Urothelium cell line (cell line): ENCODE data around the gene ANO6.
A peak's percentile ranks its signal among the peaks of the same experiment; 100 is the strongest.

ENCODE experiments used
- DNase-seq: peaks from one replicate; pipeline ENCODE4 v3.0.0; 2011; ENCODE audit warnings: low spot score, mixed read lengths
- FAIRE-seq: peaks from 2 replicates; lab custom pipeline; 2011; peaks lifted over from hg19 to GRCh38; lab: Jason Lieb, UNC

ANO6 gene

DNA sequence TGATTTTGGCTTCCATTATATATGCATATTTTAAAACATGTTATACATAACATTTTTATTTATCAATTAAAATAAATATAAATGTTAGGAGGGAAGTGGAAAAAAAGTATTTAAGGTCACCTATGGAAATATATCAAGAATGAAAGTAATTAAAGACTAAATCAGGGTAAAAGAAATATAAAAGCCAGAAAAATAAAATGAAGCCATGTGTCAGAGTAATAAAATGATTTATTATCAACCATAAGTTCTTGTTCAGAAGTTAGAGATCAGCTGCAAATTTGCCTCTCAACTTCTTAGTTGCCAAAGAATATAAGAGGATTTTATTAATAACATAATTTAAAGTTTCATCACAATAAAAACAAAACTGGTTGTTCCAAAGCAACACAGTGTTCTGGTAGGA, 121.9 kb downstream of the ANO6 start:
- FAIRE-seq (no peak), DNase-seq (no peak)

DNA sequence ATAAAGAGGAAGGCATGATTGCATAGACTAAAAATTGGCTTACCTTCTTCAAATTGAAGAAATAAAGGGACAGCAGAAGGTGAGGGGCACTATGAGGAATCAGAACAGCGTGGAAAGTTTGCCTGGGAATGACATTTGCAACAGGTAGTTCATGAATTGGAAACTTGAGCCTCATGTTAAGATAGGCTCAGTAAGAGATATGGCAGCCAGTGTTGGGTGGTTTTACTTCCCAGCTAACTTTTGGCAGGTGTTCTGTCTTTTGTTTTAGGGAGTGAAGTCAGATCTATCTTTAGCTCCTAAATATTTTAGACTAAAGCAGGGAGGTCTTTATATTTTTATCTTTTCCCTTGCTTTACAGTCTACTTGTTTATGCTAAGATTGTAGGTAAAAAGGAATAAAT, 122.4 kb downstream of the ANO6 start:
- FAIRE-seq, result no peak
- no peak for DNase-seq

DNA sequence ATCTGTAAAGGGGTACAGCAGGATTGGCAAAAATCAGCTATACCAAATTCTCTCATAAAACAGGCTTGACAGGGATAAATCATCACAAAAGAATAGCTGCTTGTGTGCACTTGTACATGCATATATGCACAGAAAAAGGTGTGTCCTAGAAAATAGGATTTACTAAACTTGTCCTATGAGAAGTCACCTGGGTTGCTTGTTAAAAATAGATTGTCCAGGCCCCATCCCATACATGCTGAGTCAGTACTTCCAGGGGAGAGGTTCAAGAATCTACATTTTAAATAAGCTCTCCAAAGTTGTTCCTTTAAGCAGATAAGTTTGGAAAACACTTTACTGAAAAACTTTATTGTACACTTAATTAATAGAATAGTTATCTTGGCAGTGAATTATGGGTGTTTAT, 123.1 kb downstream of the ANO6 start:
- FAIRE-seq (no peak), DNase-seq (no peak)

DNA sequence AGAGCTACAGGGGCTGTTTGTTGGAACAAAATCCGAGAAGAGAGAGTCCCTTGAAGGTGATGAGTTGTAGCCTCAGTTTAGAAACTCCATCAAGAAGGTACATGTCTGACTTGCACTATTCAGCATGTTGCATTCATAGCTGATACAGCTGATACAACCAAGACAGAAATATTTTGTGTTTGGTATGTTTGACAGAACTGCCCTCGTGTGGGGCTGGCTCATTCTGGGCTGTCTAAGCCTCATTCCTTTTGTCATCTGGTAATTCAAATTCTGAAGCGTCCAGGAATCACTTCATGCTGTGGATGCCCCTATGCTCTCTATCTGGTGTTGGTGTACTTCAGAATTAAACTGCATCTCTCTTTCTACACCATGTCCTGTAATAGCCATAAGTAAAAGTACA, 126.3 kb downstream of the ANO6 start:
- FAIRE-seq, result no peak
- no peak for DNase-seq

DNA sequence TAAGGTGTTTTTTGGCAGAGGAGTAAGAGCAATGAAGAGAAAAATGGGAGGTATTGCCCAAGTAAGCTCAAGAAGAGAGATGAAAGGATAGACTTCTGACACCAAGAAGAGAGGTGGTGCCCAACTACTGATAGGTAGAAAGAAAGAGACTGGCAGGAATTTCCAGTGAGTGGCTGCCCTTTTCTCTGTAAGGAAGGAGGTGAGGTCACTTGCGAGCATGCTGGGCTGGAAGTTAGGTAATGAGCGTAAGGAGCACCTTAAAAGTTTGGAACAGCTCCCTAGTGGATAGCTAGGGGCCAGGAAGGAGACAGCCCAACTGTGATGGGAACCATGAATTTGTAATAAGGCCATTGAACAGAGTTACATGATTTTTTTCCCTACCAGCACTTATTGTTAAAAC, 127.0 kb downstream of the ANO6 start:
- no peak for FAIRE-seq
- DNase-seq, result no peak

DNA sequence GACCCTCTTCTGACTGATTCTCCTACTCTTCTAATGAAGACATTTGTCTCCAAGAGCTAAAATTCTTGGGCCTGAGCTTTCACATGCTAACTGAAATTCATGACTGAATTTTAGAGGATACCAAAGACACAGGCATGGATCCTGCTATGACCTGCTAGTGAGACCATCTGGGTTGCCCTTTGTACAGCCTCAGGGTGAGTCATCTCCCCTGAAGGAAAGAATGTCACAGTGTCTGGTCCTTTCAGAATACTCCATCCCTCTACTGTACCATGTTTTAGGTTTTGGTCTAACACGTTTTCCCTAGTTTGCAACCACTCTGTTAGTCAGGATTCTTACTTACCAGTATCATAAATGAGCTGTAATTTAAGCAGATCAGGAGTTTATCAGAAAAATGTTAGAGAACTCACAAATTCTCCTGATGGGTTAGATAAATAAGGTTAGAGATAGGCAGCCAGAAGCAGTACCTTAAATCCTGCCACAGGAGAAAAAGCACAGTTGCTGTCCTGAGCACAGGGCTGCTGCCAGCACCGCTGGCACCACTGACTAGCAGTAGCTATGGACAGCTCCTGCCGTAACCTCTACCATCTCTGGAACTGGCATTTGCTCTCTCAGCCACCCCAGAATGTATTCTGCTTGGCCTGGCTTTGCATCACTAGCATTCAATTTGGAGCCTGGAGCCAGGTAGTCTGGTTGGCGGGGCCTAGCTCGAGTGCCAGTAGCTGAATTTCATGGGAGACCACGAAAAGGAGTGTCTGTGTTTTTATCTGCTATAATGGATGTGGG, 127.6 kb downstream of the ANO6 start:
- DNase-seq, result peak; percentile 38
- no peak for FAIRE-seq

DNA sequence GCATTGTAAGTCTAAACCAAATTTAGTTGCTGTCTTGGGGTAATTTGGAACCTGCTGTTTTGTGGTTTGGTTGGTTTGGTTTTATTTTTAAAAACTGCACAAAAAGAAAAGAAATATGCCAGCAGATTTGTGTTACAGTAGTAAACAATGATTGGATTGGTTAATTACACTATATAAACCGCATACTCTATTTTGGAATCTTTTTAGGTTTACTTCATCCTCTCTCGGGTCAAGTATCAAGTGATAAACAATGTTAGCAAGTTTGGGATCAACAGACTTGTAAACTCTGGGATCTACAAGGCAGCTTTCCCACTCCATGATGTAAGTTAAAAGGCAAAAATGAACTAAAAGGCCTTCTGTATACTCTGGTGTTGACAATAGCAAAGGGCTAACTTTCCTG, 132.4 kb downstream of the ANO6 start:
- DNase-seq, result no peak
- no peak for FAIRE-seq

DNA sequence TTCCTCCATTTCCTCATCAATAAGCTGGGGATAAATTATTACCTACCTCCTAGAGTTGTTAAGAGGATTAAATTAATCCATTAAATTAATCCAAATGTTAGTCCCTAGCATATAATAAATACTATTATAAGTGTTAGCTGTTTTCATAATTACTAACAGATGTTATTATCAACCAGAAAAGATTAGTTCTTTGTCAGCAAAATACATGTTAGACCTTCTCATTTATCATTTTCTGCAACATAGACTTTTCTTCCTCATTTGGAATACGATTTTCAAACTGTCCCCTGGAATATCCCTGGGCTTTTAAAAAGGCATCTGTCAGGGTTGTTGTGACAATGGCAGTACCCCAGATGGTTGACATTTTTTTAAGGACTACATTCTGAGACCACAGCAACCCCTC, 133.1 kb downstream of the ANO6 start:
- FAIRE-seq, result no peak
- no peak for DNase-seq

DNA sequence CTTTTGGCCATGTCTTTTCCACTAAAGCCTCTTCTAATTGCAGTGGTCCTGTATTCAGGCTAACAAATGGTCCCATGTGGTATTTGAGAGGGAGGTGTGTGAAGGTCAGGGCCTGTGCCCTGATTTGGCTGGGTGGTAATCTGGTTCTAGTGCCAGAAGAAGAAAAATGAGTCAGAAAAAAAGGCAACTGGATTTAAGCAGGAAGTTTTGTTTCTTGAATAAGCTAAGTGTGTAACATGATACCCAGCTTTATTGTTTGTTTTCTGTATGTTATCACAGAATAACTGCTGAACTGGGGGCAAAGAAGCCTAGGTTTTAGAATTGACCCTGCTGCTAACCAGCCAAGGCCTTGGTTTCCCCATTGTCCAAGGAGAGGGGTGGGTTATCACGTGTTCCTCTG, 134.0 kb downstream of the ANO6 start:
- no peak for DNase-seq
- FAIRE-seq, result no peak

DNA sequence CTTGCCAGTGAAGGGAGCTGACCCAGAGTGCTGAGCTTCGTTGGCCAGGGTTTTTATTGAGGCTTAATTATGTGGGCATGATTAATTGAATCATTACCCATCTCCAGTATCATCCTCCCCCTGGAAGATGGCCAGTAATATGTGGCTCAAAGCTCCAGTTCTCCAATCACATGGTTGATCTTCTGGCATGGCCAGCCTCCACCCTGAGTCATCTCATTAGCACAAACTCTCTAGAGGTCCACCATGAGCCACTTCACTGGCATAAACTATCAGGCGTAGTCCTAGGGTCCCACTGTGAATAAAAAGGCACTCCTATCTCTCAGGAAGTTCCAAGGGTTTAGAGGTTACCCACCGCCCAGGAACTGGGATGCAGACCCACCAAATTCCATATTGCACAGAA, 135.0 kb downstream of the ANO6 start:
- no peak for DNase-seq
- no peak for FAIRE-seq

DNA sequence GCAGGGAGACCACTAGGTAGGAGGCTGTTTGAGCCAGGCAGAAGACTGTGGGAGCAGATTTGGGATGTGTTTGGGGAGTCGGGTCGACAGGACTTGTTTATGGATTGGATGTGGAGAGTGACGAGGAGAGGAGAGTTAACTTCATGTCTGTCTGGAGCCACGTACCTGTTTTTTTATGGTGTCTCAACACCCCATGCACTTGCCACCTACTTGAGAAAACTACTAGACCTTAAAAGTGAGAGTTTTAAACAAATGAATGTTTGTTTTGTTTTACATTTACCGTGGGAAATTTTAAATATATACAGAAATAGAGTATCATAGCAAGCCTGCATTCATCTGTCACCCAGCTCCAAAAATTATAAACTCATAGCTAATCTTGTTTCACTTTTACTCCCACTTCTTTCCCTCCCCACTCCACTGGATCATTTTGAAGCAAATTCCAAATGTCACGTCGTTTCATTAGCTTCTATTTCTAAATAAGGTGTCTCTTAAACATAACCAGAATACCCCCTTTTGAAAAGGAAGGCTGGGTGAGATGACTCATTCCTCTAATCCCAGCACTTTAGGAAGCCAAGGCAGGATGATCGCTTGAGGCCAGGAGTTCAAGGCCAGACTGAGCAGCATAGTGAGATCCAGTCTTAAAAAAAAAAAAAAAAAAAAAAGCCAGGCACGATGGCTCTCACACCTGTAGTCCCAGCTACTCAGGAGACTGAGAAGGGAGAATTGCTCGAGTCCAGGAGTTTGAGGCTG, 136.2 kb downstream of the ANO6 start:
- FAIRE-seq, result no peak
- DNase-seq, result no peak

DNA sequence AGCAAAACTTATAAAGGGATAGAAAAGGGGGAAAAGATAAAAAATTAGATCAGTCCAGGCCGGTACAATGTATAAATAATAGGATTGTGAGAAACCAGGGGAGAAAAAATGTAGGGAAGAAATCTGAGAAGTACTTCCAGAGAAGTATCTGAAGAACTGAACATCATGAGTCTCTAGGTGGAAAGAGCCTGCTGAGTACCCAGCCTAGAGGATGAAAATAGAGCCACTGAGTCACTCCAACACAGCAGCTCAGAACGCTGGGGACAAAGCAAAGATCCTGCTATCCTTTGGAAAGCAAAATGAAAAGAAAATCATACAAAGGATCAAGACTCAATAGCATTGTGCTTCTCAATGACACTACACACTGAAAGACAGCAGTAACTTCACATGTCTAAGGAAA, 138.0 kb downstream of the ANO6 start:
- FAIRE-seq (no peak), DNase-seq (no peak)

DNA sequence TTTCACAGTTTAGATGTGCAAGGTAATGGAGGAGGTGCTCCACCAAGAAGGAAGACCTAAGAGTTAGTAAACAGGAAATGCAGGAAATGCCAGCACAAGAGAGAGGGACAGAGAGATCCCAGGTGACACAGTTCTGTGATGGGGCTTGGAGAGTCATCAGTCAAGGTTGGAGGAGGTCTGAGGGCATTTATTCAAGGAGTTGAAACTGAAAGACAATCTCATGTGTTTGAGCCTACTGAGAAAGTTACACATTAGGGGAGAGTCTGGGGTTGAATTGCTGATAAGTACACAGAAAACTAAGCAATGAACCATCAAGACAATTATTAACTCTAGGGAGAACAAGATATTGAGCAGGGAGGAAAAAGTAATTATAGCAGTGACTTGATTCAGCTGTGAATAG, 138.5 kb downstream of the ANO6 start:
- no peak for DNase-seq
- no peak for FAIRE-seq

DNA sequence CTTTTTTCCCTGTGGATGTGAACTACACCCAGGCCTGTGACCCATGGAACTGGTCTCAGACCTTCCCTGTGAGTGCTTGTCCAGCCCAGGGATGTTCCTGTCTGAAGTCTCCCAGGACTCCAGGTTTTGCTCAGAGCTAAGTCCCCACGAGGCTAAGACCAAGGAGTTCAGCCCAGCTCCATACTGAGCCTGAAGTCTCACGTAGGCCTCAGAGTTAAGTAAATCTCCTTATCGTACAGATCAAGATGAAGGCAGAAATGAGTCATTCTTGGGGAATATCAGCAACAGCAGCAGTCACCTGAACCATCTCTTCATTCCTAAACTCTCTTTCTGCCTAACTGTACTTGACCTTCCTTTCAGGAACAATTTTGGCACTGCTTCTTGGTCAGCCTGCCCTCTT, 139.8 kb downstream of the ANO6 start:
- FAIRE-seq (no peak), DNase-seq (no peak)

DNA sequence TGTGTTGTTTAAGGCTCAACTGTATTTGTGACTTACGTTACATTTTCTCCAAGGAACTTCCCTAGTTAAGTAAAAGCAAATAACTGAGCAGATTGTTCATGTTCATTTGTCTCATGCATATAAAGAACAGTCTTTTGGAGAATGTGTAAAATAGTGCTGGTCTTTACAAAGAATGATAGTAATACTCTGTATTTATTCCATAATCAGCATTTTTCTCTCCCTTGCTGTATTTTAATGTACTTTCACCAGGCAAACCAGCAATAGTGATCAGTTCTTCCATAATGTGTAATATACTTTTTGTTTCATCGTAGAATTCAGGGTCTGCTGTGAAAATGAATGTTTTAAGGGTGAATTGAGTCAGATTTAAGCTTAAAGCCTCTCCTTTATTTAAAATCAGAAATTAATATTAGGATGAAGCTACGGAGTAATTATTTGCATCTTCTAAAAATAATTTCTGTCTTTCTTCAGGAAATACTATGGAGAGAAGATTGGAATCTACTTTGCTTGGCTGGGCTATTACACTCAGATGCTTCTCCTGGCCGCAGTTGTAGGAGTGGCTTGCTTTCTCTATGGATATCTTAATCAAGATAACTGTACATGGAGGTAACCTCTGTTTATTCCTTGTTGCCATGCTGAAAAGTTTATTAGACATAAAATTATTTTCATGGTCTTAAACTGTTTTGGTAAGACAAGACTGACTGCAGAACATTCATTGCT, 141.1 kb downstream of the ANO6 start:
- no peak for FAIRE-seq
- no peak for DNase-seq

DNA sequence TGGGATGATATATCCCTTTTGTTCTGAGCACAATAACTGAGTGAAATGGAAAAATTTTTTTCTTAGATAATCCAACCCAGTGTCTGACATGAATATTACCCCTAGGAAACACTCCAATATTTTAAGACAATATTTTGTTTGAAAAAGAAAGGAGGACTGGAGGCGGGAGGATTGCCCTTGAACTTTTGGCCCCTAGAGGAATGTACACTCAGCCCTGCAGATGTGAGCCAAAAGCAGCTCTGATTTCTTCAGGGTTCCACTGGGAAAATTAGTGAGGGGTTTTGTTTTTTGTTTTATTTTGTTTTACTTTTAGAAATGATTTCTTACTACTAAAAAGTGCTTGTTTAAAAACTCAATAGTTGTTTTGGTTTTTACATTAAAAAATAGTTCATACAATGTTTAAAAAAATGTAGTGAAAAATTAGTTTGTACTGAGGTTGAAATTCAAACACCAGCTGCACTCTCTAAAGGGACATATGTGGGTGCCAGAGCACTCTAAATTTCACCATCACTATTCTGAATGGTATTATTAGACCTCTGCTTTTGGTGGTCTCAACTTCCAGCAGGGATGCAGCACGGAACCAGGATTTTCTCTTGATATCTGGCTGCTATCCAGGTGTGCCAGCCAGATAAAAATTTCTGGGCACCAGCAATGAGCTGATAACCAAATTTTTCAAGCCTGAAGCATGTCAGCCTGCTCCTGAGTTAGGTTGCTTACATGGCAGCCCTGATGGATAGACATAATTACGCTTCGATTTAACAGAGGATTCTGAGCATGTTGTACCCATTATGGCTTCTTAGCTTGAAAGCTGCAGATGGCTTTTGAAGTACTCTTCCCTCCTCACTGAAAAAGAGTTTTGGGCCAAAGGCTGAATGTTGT, 141.9 kb downstream of the ANO6 start:
- no peak for FAIRE-seq
- no peak for DNase-seq

DNA sequence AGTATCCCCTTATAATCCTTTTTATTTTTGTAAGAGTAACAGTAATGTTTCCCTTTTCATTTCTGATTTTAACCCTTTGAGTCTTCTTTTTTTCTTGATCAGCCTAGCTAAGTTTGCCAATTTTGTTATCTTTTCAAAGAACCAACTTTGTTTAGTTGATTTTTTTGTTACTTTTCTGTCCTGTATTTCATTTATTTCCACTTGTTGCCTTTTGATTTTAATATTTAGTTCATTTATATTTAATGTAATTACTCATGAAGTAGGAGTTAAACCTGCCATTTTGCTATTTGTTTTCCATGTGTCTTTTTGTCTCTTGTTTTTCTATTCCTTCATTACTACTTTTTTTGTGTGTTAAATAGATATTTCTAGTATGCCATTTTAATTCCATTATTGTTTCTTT, 146.4 kb downstream of the ANO6 start:
- no peak for FAIRE-seq
- no peak for DNase-seq

DNA sequence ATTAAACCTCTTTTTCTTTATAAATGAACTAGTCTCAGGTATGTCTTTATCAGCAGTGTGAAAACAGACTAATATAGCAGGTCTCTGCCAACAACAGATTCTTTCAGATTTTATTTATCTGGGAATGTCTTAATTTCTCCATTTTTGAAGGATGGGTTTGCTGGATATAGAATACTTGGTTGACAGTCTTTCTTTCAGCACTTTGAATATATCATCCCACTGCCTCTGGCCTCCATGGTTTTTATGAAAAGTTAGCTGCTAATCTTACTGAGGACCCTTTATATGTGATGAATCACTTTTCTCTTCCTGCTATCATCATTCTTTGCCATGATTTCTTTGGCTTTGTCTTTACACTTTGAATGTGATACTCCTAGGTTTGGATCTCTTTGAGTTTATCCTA, 148.0 kb downstream of the ANO6 start:
- no peak for FAIRE-seq
- DNase-seq, result no peak

DNA sequence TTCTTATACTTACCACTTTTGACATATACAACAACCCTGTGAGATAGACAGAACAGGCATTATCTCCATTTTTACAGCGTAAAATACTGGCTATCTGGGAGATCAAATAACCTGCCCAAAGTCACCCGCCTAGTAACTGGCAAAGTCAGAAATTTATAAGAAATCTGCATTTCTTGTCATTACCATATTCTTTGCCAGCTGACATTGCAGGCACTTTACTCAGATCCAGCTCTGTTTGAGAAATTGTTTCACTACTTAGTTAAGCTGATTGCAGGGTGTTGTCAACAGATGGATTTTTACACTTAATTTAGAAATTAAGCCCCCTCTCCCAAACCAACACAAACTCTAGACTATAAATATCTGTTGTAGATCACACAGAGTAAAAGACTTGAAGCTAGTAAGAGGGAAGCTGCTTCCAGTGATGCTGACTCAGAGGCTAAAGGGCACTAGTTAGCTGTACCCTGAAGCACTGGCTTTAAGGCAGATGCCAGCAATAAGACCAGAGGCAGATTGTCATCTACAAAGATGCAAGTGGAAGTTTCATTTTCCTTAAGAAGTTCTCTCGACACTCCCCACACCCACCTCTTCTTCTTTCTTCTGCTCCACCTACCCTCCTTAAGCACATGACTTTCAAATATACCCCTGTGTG, 153.1 kb downstream of the ANO6 start:
- FAIRE-seq, result no peak
- DNase-seq, result no peak

DNA sequence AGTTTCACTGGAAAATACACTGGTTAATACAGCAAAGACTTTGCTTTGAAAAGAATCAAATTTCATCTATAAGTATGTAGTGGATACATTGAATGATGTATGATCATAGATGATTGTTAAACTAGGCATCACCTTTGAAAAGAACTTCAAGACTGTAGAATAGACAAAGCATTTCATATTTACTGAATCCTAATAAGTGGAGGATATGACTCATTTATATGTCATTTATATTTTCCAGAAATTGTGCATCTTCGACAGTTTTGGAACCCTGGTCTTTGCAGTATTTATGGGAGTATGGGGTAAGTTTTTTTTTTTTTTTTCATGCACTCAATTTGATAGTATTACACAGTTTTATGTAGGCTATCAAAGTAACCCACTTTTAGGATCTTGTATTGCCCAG, 161.9 kb downstream of the ANO6 start:
- no peak for DNase-seq
- FAIRE-seq, result no peak

DNA sequence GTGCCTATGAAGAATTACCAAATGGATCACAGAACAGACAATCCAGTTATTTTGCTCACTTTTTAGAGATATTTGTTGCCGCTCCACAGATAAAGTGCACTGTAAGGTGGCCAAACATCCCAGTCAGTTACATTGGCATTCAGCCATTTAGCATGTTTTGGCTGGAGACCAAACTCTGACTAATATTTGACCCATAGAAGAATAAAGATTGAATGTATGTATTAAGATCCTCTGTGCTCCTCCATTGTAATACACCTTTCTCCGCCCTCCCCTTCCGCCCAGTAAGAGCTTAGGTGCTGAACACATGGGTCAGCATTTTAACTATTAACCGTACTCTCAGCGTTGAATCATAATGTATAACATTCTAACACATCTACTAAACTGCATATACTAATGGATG, 163.4 kb downstream of the ANO6 start:
- DNase-seq, result no peak

More for the DNA sequence above, 163.4 kb downstream of the ANO6 start:
- no peak for FAIRE-seq
